K562 (cell line): ENCODE results near the gene ZNF628. TPM values are rescaled to one million over a fixed set of nuclear protein-coding genes. Genes with fewer than 3 reads are reported as not detected.

ENCODE experiments used
- CBFA2T2 ChIP-seq: fragments of 450-650 bp; conservative IDR thresholded peaks from 2 replicates; pipeline ENCODE4 v1.6.1; 2017; ENCODE audit warnings: mild to moderate bottlenecking
- CCNT2 ChIP-seq: IDR thresholded peaks from 2 replicates; pipeline ENCODE4 v1.6.1; 2011; ENCODE audit warnings: borderline replicate concordance, low read depth, mild to moderate bottlenecking, moderate library complexity, mixed read lengths, low read length; ENCODE audit not compliant: insufficient read length; ENCODE audit errors: extremely low read depth
- FOXA3 ChIP-seq, 2 experiments: fragments of 450-650 bp in 1 of 2; sonication (generic) in 1 of 2; formaldehyde crosslinking; IDR thresholded peaks in 1 of 2; conservative IDR thresholded peaks in 1 of 2; 2 replicates each; pipeline versions ENCODE4 v1.4.0 to v1.8.0; 2020 to 2022; ENCODE audit warnings: mild to moderate bottlenecking in 2 of 2, missing genetic modification reagents in 1 of 2
- MAX ChIP-seq: sonication (generic); formaldehyde crosslinking; IDR thresholded peaks from 2 replicates; pipeline ENCODE4 v1.9.0; 2022; ENCODE audit warnings: mild to moderate bottlenecking, missing genetic modification reagents
- MEF2D ChIP-seq: conservative IDR thresholded peaks from 2 replicates; pipeline ENCODE4 v1.6.1; 2016; ENCODE audit warnings: low read depth, missing genetic modification characterization, missing compliant biosample characterization
- NCOA6 ChIP-seq: fragments of 450-650 bp; IDR thresholded peaks from 2 replicates; pipeline ENCODE4 v1.6.1; 2017; ENCODE audit warnings: mild to moderate bottlenecking
- NRF1 ChIP-seq, 2 experiments: fragments of 450-650 bp; IDR thresholded peaks in 1 of 2; conservative IDR thresholded peaks in 1 of 2; 2 replicates each; pipeline ENCODE4 v1.6.1; 2014; ENCODE audit warnings: mild to moderate bottlenecking in 2 of 2
- OTX1 ChIP-seq: fragments of 450-650 bp; formaldehyde crosslinking; IDR thresholded peaks from 2 replicates; pipeline ENCODE4 v1.4.0; 2022; ENCODE audit warnings: mild to moderate bottlenecking
- POLR2AphosphoS2 ChIP-seq: IDR thresholded peaks from 2 replicates; pipeline ENCODE4 v1.6.1; 2012; ENCODE audit warnings: low read length, improper control_type of control experiment
- PTRF ChIP-seq: fragments of 450-650 bp; IDR thresholded peaks from 2 replicates; pipeline ENCODE4 v1.6.1; 2016; ENCODE audit warnings: mild to moderate bottlenecking, missing genetic modification characterization, missing compliant biosample characterization
- RAD51 ChIP-seq: fragments of 450-650 bp; IDR thresholded peaks from 2 replicates; pipeline ENCODE4 v1.7.1; 2016; ENCODE audit warnings: low read depth, mild to moderate bottlenecking, borderline replicate concordance
- RBBP5 ChIP-seq: fragments of 200-600 bp; sonication (generic); IDR thresholded peaks from 2 replicates; pipeline ENCODE4 v1.6.1; 2012; ENCODE audit warnings: borderline replicate concordance, mild to moderate bottlenecking, low read length, control low read depth, inconsistent platforms; ENCODE audit not compliant: insufficient read depth, poor library complexity, severe bottlenecking
- SIX5 ChIP-seq, 2 experiments: IDR thresholded peaks; 2 replicates each; pipeline ENCODE4 v1.6.1; 2011; ENCODE audit warnings: low read length in 2 of 2, borderline replicate concordance in 1 of 2, low read depth in 1 of 2, mild to moderate bottlenecking in 1 of 2, moderate library complexity in 1 of 2; ENCODE audit not compliant: insufficient read depth in 1 of 2
- SMAD3 ChIP-seq: fragments of 450-650 bp; formaldehyde crosslinking; conservative IDR thresholded peaks from 2 replicates; pipeline ENCODE4 v1.4.0; 2020; ENCODE audit warnings: mild to moderate bottlenecking
- TBP ChIP-seq: optimal IDR thresholded peaks from 2 replicates; pipeline ENCODE3; 2011; ENCODE audit warnings: low read depth, low read length, improper control_type of control experiment
- TCFL5 ChIP-seq: fragments of 250-450 bp; sonication (Bioruptor Pico); conservative IDR thresholded peaks from 2 replicates; pipeline ENCODE4 v1.6.1; 2021; ENCODE audit warnings: mild to moderate bottlenecking, moderate library complexity, matching md5 sums
- ZBTB17 ChIP-seq: fragments of 450-650 bp; formaldehyde crosslinking; IDR thresholded peaks from 2 replicates; pipeline ENCODE4 v1.4.0; 2020; ENCODE audit warnings: mild to moderate bottlenecking
- ZNF263 ChIP-seq: sonication (generic); formaldehyde crosslinking; IDR thresholded peaks from 2 replicates; pipeline ENCODE4 v1.8.0; 2022; ENCODE audit warnings: mild to moderate bottlenecking, missing genetic modification reagents, borderline replicate concordance
- ZNF324 ChIP-seq: fragments of 250-450 bp; sonication (Bioruptor Pico); IDR thresholded peaks from 2 replicates; pipeline ENCODE4 v1.4.0; 2020; ENCODE audit warnings: mild to moderate bottlenecking
- ZNF41 ChIP-seq: fragments of 250-450 bp; sonication (Bioruptor Pico); conservative IDR thresholded peaks from 2 replicates; pipeline ENCODE4 v1.4.0; 2020; ENCODE audit warnings: mild to moderate bottlenecking
- ZNF445 ChIP-seq: fragments of 250-450 bp; sonication (Bioruptor Pico); IDR thresholded peaks from 2 replicates; pipeline ENCODE4 v1.4.0; 2020; ENCODE audit warnings: low read depth, mild to moderate bottlenecking, moderate library complexity
- polyA plus RNA-seq, 8 experiments: library from polyadenylated mRNA; depleted of rRNA in 4 of 8; stranded (reverse) in 5 of 8; unstranded in 3 of 8; fragments of >200 nt; fragmentation: Nextera tagmentation in 2 of 8; fragmentation: Illumina TruSeq in 1 of 8; extraction: Ambion mirVana in 2 of 8; extraction: Trizol in 1 of 8; gene quantifications; 2 replicates each; pipeline versions ENCODE4 v1.2.1 to v1.2.3, GENCODE V29; 2011 to 2014; ENCODE audit warnings: inconsistent platforms in 1 of 8, missing spikeins in 1 of 8
- total RNA-seq, 7 experiments: library from RNA; depleted of rRNA in 6 of 7; stranded (reverse); fragments of >200 nt in 6 of 7; fragmentation: Illumina TruSeq in 2 of 7; extraction: Trizol in 2 of 7; gene quantifications; 2 replicates each; pipeline versions ENCODE4 v1.2.1 to v1.2.3, GENCODE V29; 2011 to 2021; ENCODE audit warnings: low replicate concordance in 1 of 7
- TF ChIP-seq, protein P1 (sequence below): fragments of 450-650 bp; IDR thresholded peaks from 2 replicates; pipeline ENCODE4 v1.6.1; 2016
- TF ChIP-seq, protein P2 (sequence below), 2 experiments: IDR thresholded peaks in 1 of 2; conservative IDR thresholded peaks in 1 of 2; 2 replicates each; pipeline ENCODE4 v1.6.1; 2016; ENCODE audit warnings: low read depth in 2 of 2, mild to moderate bottlenecking in 1 of 2, missing compliant biosample characterization in 1 of 2, missing genetic modification characterization in 1 of 2, moderate library complexity in 1 of 2

The ZNF628 gene
- total and polyA plus RNA-seq, 9 of the 15 experiments (the other 6 are each of a cell fraction or from before 2014, with no cell fraction given) = 0.13 to 13.6 (median 2.2) TPM; not detected in 3

GRCh38 chr19:55476100-55476775 is at the start of gene ZNF628 (continued):
- TF ChIP-seq, protein P1, sequence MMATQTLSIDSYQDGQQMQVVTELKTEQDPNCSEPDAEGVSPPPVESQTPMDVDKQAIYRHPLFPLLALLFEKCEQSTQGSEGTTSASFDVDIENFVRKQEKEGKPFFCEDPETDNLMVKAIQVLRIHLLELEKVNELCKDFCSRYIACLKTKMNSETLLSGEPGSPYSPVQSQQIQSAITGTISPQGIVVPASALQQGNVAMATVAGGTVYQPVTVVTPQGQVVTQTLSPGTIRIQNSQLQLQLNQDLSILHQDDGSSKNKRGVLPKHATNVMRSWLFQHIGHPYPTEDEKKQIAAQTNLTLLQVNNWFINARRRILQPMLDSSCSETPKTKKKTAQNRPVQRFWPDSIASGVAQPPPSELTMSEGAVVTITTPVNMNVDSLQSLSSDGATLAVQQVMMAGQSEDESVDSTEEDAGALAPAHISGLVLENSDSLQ = peak; percentile 59
- TF ChIP-seq, protein P2, sequence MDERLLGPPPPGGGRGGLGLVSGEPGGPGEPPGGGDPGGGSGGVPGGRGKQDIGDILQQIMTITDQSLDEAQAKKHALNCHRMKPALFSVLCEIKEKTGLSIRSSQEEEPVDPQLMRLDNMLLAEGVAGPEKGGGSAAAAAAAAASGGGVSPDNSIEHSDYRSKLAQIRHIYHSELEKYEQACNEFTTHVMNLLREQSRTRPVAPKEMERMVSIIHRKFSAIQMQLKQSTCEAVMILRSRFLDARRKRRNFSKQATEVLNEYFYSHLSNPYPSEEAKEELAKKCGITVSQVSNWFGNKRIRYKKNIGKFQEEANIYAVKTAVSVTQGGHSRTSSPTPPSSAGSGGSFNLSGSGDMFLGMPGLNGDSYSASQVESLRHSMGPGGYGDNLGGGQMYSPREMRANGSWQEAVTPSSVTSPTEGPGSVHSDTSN (CRISPR knock-in tag; IDR thresholded peaks at IDR 0.05; ENCODE audit: low read depth) = no peak
- TF ChIP-seq, protein P2 (tag; conservative IDR thresholded peaks at IDR 0.05; ENCODE audit: low read depth) = no peak
- TF ChIP-seq ZNF324 (CRISPR knock-in tag) (no peak), SMAD3 (CRISPR knock-in tag) (no peak), ZNF445 (CRISPR knock-in tag) (no peak), TBP (peak; percentile 56), OTX1 (CRISPR knock-in tag) (no peak), RAD51 (peak; percentile 58), ZNF41 (CRISPR knock-in tag) (no peak), MEF2D (tag) (0 out of 2 replicates have a peak, but pooled peaks have one; percentile 37), PTRF (tag) (peak; percentile 40; the same call in 1 of the 2 replicates), NCOA6 (peak; percentile 97), ZNF263 (0 out of 2 replicates have a peak, but pooled peaks have one; percentile 26), POLR2AphosphoS2 (no peak; the same call in 1 of the 2 replicates), CCNT2 (peak; percentile 46), FOXA3 (CRISPR knock-in tag; conservative IDR thresholded peaks at IDR 0.05 in 1 of 2, IDR thresholded peaks at IDR 0.05 in 1 of 2) (no peak), CBFA2T2 (no peak), SIX5 (IDR thresholded peaks at IDR 0.05; ENCODE audit: borderline replicate concordance in 1 of 2, insufficient read depth in 1 of 2, low read depth in 1 of 2, low read length in 2 of 2) (peak; percentile 88 to 90), RBBP5 (no peak), NRF1 (conservative IDR thresholded peaks at IDR 0.05 in 1 of 2, IDR thresholded peaks at IDR 0.05 in 1 of 2) (peak; percentile 80 to 85), TCFL5 (CRISPR knock-in tag) (no peak), MAX (CRISPR knock-in tag) (peak; percentile 99), ZBTB17 (no peak; the same call in 1 of the 2 replicates)
